K562 (cell line): ENCODE results near the gene LRRC4C. TPM values are rescaled to one million over a fixed set of nuclear protein-coding genes. Genes with fewer than 3 reads are reported as not detected.

Experiments
- ATAC-seq: fragments of 200-7000 bp; cut with Tn5 transposase; 3 replicates; pipeline ENCODE4 v1.9.1; 2020; ENCODE audit warnings: moderate library complexity
- BruUV-seq: library from RNA; stranded (reverse); fragments of 400-500 nt; replicated peaks from 2 replicates; lab custom pipeline; 2021; lab: Mats Ljungman, UMichigan
- CTCF ChIA-PET: fragments of 300-600 bp; formaldehyde crosslinking; extraction: SDS; loops from one replicate; lab custom pipeline; 2021; ENCODE audit warnings: low intra/inter-chr PET ratio; lab: Yijun Ruan, JAX
- POLR2A ChIA-PET: fragments of 300-600, 350-650 bp; sonication (Branson Sonifier 250); formaldehyde crosslinking; extraction: SDS; loops from one replicate; lab custom pipeline; 2021; ENCODE audit warnings: antibody characterized with exemption, inconsistent platforms; lab: Yijun Ruan, JAX
- DNase-seq, 4 experiments: peaks; one replicate each; pipeline versions ENCODE4 v3.0.0 to v3.0.0-alpha.2; 2011 to 2018; ENCODE audit warnings: low spot score in 3 of 4, mixed read lengths in 3 of 4; ENCODE audit errors: extremely low read depth in 1 of 4
- FAIRE-seq: peaks from 2 replicates; lab custom pipeline; 2011; peaks lifted over from hg19 to GRCh38; lab: Jason Lieb, UNC
- H2AFZ ChIP-seq: 2 replicates; pipeline ENCODE4 v1.6.0; 2011; ENCODE audit warnings: low read depth, low read length, control low read depth, inconsistent platforms
- H3K27ac ChIP-seq: fragments of 200-600 bp; 3 replicates; pipeline ENCODE4 v1.8.0; 2011; ENCODE audit warnings: low read depth, mild to moderate bottlenecking, control low read depth, inconsistent platforms, low read length, moderate library complexity, mixed read lengths; ENCODE audit errors: extremely low read depth
- H3K27me3 ChIP-seq, 2 experiments: fragments of 300-600 bp in 1 of 2; 2 replicates in 1 of 2; 3 replicates in 1 of 2; pipeline versions ENCODE4 v1.6.0 to v1.8.0; 2011; ENCODE audit warnings: inconsistent platforms in 2 of 2, low read length in 2 of 2, mild to moderate bottlenecking in 1 of 2, mixed read lengths in 1 of 2, moderate library complexity in 1 of 2; ENCODE audit not compliant: control insufficient read depth in 2 of 2, insufficient read depth in 2 of 2
- H3K36me3 ChIP-seq: fragments of 300-600 bp; 3 replicates; pipeline ENCODE4 v1.8.0; 2011; ENCODE audit warnings: mild to moderate bottlenecking, low read length, inconsistent platforms; ENCODE audit not compliant: control insufficient read depth, insufficient read depth
- H3K4me1 ChIP-seq, 2 experiments: fragments of 200-600 bp in 1 of 2; replicated peaks in 1 of 2; 2 replicates in 1 of 2; 3 replicates in 1 of 2; pipeline versions ENCODE4 v1.5.1 to v1.8.0; 2011; ENCODE audit warnings: inconsistent platforms in 2 of 2, low read length in 2 of 2, mild to moderate bottlenecking in 1 of 2, mixed read lengths in 1 of 2, moderate library complexity in 1 of 2; ENCODE audit not compliant: control insufficient read depth in 2 of 2, insufficient read depth in 2 of 2
- H3K4me2 ChIP-seq: 2 replicates; pipeline ENCODE4 v1.6.1; 2011; ENCODE audit warnings: low read length, control low read depth, inconsistent platforms, mixed read lengths; ENCODE audit not compliant: insufficient read depth
- H3K4me3 ChIP-seq: fragments of 200-600 bp; sonication (generic), shearing (Covaris generic); 2 replicates; pipeline ENCODE4 v1.5.1; 2016; ENCODE audit warnings: control low read depth, inconsistent platforms
- H3K79me2 ChIP-seq: fragments of 200-600 bp; 3 replicates; pipeline ENCODE4 v1.8.0; 2011; ENCODE audit warnings: low read length, inconsistent platforms; ENCODE audit not compliant: control insufficient read depth, insufficient read depth
- H3K9ac ChIP-seq, 2 experiments: 2 replicates each; pipeline versions ENCODE4 v1.6.0 to v1.6.1; 2011; ENCODE audit warnings: low read depth in 2 of 2, low read length in 2 of 2, control low read depth in 1 of 2, inconsistent platforms in 1 of 2, mild to moderate bottlenecking in 1 of 2, mixed read lengths in 1 of 2; ENCODE audit not compliant: insufficient read depth in 1 of 2
- H3K9me1 ChIP-seq: one replicate; pipeline ENCODE4 v1.6.0; 2011; ENCODE audit warnings: inconsistent platforms, mild to moderate bottlenecking, low read length, moderate library complexity; ENCODE audit not compliant: control insufficient read depth, insufficient read depth
- H3K9me3 ChIP-seq: replicated peaks from 2 replicates; pipeline ENCODE4 v1.5.1; 2011; ENCODE audit warnings: low read depth, low read length, inconsistent platforms; ENCODE audit not compliant: control insufficient read depth, insufficient read depth
- H4K20me1 ChIP-seq: replicated peaks from 2 replicates; pipeline ENCODE4 v1.6.1; 2011; ENCODE audit warnings: low read length, inconsistent platforms, mixed read lengths; ENCODE audit not compliant: control insufficient read depth, insufficient read depth
- CBFA2T3 ChIP-seq: fragments of 450-650 bp; IDR thresholded peaks from 2 replicates; pipeline ENCODE4 v1.6.1; 2017
- EHMT2 ChIP-seq: fragments of 450-650 bp; IDR thresholded peaks from 2 replicates; pipeline ENCODE4 v1.6.1; 2018; ENCODE audit warnings: antibody characterized with exemption
- GTF2F1 ChIP-seq: IDR thresholded peaks from 2 replicates; pipeline ENCODE4 v1.6.1; 2011; ENCODE audit warnings: low read depth, low read length, improper control_type of control experiment
- PRDM10 ChIP-seq: fragments of 450-650 bp; IDR thresholded peaks from 2 replicates; pipeline ENCODE4 v1.6.1; 2018; ENCODE audit not compliant: partially characterized antibody
- SAP30 ChIP-seq: fragments of 200-600 bp; sonication (generic); IDR thresholded peaks from 2 replicates; pipeline ENCODE4 v1.6.1; 2012; ENCODE audit warnings: borderline replicate concordance, low read depth, mild to moderate bottlenecking, moderate library complexity, low read length, control low read depth, inconsistent platforms; ENCODE audit not compliant: insufficient read depth, poor library complexity, severe bottlenecking
- TSC22D4 ChIP-seq: fragments of 450-650 bp; IDR thresholded peaks from 2 replicates; pipeline ENCODE4 v1.6.1; 2016; ENCODE audit warnings: missing genetic modification characterization, missing biosample characterization, control low read depth
- U2AF2 ChIP-seq: fragments of 200-400 bp; formaldehyde crosslinking; optimal IDR thresholded peaks from 2 replicates; pipeline ENCODE3; 2017; ENCODE audit warnings: low read depth, mild to moderate bottlenecking, low read length
- ZNF41 ChIP-seq: fragments of 250-450 bp; sonication (Bioruptor Pico); conservative IDR thresholded peaks from 2 replicates; pipeline ENCODE4 v1.4.0; 2020; ENCODE audit warnings: mild to moderate bottlenecking
- ZNF766 ChIP-seq: fragments of 200-800 bp; sonication (Bioruptor generic); conservative IDR thresholded peaks from 2 replicates; pipeline ENCODE4 v1.6.1; 2016; ENCODE audit warnings: missing genetic modification characterization, missing compliant biosample characterization
- in situ Hi-C: fragments of 300-500 bp; cut with MboI; formaldehyde crosslinking; loops from 4 replicates; pipeline ENCODE4 v1.15.0; 2018; ENCODE audit warnings: inconsistent platforms, mixed read lengths
- intact Hi-C: fragments of 100-400 bp; cut with micrococcal nuclease; formaldehyde crosslinking; loops from 2 replicates; pipeline ENCODE4 v1.14.2; 2022
- polyA plus RNA-seq, 8 experiments: library from polyadenylated mRNA; depleted of rRNA in 4 of 8; stranded (reverse) in 5 of 8; unstranded in 3 of 8; fragments of >200 nt; fragmentation: Nextera tagmentation in 2 of 8; fragmentation: Illumina TruSeq in 1 of 8; extraction: Ambion mirVana in 2 of 8; extraction: Trizol in 1 of 8; gene quantifications; 2 replicates each; pipeline versions ENCODE4 v1.2.1 to v1.2.3, GENCODE V29; 2011 to 2014; ENCODE audit warnings: inconsistent platforms in 1 of 8, missing spikeins in 1 of 8
- total RNA-seq, 7 experiments: library from RNA; depleted of rRNA in 6 of 7; stranded (reverse); fragments of >200 nt in 6 of 7; fragmentation: Illumina TruSeq in 2 of 7; extraction: Trizol in 2 of 7; gene quantifications; 2 replicates each; pipeline versions ENCODE4 v1.2.1 to v1.2.3, GENCODE V29; 2011 to 2021; ENCODE audit warnings: low replicate concordance in 1 of 7
- TF ChIP-seq, protein P1 (sequence below): fragments of 250-450 bp; sonication (Bioruptor Pico); IDR thresholded peaks from 2 replicates; pipeline ENCODE4 v1.8.0; 2022; ENCODE audit warnings: moderate library complexity, mild to moderate bottlenecking, inconsistent platforms
- TF ChIP-seq, protein P2 (sequence below): fragments of 450-650 bp; formaldehyde crosslinking; conservative IDR thresholded peaks from 2 replicates; pipeline ENCODE4 v1.4.0; 2022; ENCODE audit warnings: mild to moderate bottlenecking, missing genetic modification characterization

The LRRC4C gene
- total and polyA plus RNA-seq, 9 of the 15 experiments (the other 6 are each of a cell fraction or from before 2014, with no cell fraction given): not detected

DNA sequence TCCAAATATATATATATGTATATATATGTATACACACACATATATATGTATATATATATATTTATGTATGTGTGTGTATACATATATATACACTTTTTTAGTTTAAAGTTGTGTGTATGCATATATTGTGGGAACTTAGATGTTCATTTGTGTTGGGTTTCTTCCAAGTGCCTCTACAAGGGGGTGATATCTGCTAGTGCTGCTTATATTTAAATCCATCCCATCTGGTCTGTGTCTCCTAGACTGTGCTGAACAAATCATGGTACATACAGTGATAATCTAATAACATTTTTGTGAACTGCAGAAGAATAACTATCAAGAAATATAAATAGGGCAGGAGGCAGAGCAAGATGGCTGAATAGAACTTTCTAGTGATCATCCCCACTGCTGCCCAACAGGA, 696.4 kb downstream of the LRRC4C start:
- ChIA-PET POLR2A (no interaction called here), CTCF (no interaction called here)
- no TSS peak for BruUV-seq
- no peaks in the 10 kb centered on the region for H3K36me3 ChIP-seq
- no peak overlapping the region for H3K9ac ChIP-seq
- H3K27me3 ChIP-seq: no peaks in the 10 kb centered on the region
- H3K4me2 ChIP-seq: no peak overlapping the region
- FAIRE-seq (no peak), DNase-seq (no peak), ATAC-seq (no peak)
- H3K9me3 ChIP-seq: no peaks in the 10 kb centered on the region
- in situ Hi-C loops: no loop called here
- intact Hi-C loops: no loop called here
- no peaks in the 10 kb centered on the region for H3K4me1 ChIP-seq
- no peaks in the 10 kb centered on the region for H3K9me1 ChIP-seq
- H3K27ac ChIP-seq: no peak overlapping the region
- H3K4me3 ChIP-seq: no peak overlapping the region
- H2AFZ ChIP-seq: no peak overlapping the region
- TF ChIP-seq TSC22D4 (tag) (no peak), SAP30 (no peak), ZNF766 (no peak), GTF2F1 (no peak), U2AF2 (no peak), ZNF41 (CRISPR knock-in tag) (no peak), CBFA2T3 (no peak), EHMT2 (no peak), PRDM10 (no peak)
- TF ChIP-seq, protein P1, sequence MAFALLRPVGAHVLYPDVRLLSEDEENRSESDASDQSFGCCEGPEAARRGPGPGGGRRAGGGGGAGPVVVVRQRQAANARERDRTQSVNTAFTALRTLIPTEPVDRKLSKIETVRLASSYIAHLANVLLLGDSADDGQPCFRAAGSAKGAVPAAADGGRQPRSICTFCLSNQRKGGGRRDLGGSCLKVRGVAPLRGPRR (CRISPR knock-in tag): no peak
- TF ChIP-seq, protein P2, sequence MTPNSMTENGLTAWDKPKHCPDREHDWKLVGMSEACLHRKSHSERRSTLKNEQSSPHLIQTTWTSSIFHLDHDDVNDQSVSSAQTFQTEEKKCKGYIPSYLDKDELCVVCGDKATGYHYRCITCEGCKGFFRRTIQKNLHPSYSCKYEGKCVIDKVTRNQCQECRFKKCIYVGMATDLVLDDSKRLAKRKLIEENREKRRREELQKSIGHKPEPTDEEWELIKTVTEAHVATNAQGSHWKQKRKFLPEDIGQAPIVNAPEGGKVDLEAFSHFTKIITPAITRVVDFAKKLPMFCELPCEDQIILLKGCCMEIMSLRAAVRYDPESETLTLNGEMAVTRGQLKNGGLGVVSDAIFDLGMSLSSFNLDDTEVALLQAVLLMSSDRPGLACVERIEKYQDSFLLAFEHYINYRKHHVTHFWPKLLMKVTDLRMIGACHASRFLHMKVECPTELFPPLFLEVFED (CRISPR knock-in tag): no peak
- TF ChIP-seq, all 486 proteins: peak for 0
- Histone ChIP-seq H3K79me2 (no peaks in the 10 kb centered on the region), H4K20me1 (no peaks in the 10 kb centered on the region)
